ENCODE results near the gene CDKL4.
A peak's percentile ranks its signal among the peaks of the same experiment; 100 is the strongest.
"Not testable (repeated sequence)": the region's sequence is repeated elsewhere in the genome, so short reads cannot be mapped to it uniquely, and the experiment has no call there.

The CDKL4 gene

GRCh38 chr2:39243469-39244123, at the start of gene CDKL4:
TSS of gene CDKL4 (minus strand) at chr2:39243970.
- DNase-seq = no peak

GRCh38 chr2:39290433-39290832, 46.7 kb upstream of the CDKL4 start:
- DNase-seq = no peak

GRCh38 chr2:39289609-39290008, 45.8 kb upstream of the CDKL4 start:
- DNase-seq = no peak

- DNase-seq = no peak
Observed at GRCh38 chr2:39283561-39283960, 39.8 kb upstream of the CDKL4 start.

- DNase-seq = no peak
Observed at GRCh38 chr2:39281391-39281790, 37.6 kb upstream of the CDKL4 start.

- DNase-seq = no peak
Observed at GRCh38 chr2:39275016-39275415, 31.2 kb upstream of the CDKL4 start.

- DNase-seq = no peak
Observed at GRCh38 chr2:39269941-39270340, 26.2 kb upstream of the CDKL4 start.

GRCh38 chr2:39266916-39267434, 23.2 kb upstream of the CDKL4 start:
- no peak for DNase-seq

- DNase-seq = no peak
Observed at GRCh38 chr2:39266139-39266805, 22.5 kb upstream of the CDKL4 start.

- no peak for DNase-seq
Observed at GRCh38 chr2:39265315-39265714, 21.5 kb upstream of the CDKL4 start.

- DNase-seq = no peak
Observed at GRCh38 chr2:39264733-39265132, 21.0 kb upstream of the CDKL4 start.

- DNase-seq = no peak
Observed at GRCh38 chr2:39260087-39260486, 16.3 kb upstream of the CDKL4 start.

- no peak for DNase-seq
Observed at GRCh38 chr2:39256040-39256439, 12.3 kb upstream of the CDKL4 start.

- DNase-seq = no peak
Observed at GRCh38 chr2:39252888-39253518, 9.2 kb upstream of the CDKL4 start.

GRCh38 chr2:39247512-39248043, 3.8 kb upstream of the CDKL4 start:
- no peak for DNase-seq

- DNase-seq = no peak
Observed at GRCh38 chr2:39246382-39246980, 2.7 kb upstream of the CDKL4 start.

- DNase-seq = peak; percentile 37
Observed at GRCh38 chr2:39244963-39245625, 1.3 kb upstream of the CDKL4 start.

GRCh38 chr2:39244241-39244862, 582 bp upstream of the CDKL4 start:
- DNase-seq = not testable (repeated sequence)

- no peak for DNase-seq
Observed at GRCh38 chr2:39241588-39241987, 2.2 kb downstream of the CDKL4 start.

- DNase-seq = no peak
Observed at GRCh38 chr2:39240758-39241157, 3.0 kb downstream of the CDKL4 start.

GRCh38 chr2:39234754-39235153, 9.0 kb downstream of the CDKL4 start:
- no peak for DNase-seq

- DNase-seq = no peak
Observed at GRCh38 chr2:39232141-39232540, 11.6 kb downstream of the CDKL4 start.

Measured in stimulated activated CD8-positive, alpha-beta memory T cell treated with anti-CD3 and anti-CD28 coated beads, Interleukin-4, amount 100 ng/mL, for 48 hours (primary cell).